Measurements from ENCODE around the gene WWTR1. TPM values are rescaled to one million over a fixed set of nuclear protein-coding genes. Genes with fewer than 3 reads are reported as not detected.

WWTR1 gene
- total RNA-seq, 1 donor from 2014 or later: 183 TPM

DNA sequence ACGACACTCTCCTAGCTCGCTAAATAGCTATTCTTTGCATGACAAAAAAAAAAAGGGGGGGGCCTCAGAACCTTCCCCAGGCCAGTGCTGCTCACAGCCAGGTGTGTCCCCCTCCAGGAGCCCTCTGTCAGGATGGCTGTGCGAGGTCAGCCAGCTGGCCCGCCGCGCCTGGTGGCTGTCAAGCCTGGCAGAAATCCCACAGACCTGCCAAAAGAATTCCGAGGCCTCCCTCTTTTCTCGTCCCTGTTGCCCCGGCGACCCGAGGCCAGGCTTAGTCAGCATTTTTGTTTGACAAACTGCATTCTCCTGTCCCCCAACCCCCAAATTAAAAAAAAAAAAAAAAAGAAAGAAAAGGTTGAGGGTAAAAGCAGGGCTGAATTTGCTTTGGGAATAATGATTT is 121.4 kb downstream of the WWTR1 start:
- no peak for DNase-seq (ENCODE audit: extremely low read depth, low read depth, low spot score)

DNA sequence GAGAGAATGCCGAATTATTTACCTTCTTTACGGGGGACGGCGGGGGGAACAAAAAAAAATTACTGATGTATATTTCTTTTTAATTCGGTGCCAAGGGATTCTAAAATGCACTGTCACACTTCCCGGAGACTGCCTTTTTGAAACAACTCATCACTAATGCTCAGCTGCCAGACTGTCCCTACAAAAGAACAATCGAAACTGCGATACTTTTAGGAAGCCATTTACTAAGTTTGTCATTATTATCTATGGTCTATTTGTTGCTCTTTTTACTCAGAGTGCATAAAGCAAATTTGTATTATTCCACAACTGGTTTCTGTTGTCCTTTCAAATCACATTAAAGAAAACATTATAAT is 122.5 kb downstream of the WWTR1 start:
- DNase-seq (ENCODE audit: extremely low read depth, low read depth, low spot score): no peak

- no peak for DNase-seq (ENCODE audit: extremely low read depth, low read depth, low spot score)
Observed at GRCh38 chr3:149534671-149535332, 123.0 kb downstream of the WWTR1 start.

GRCh38 chr3:149534082-149534481 is 123.7 kb downstream of the WWTR1 start:
- DNase-seq (ENCODE audit: extremely low read depth, low read depth, low spot score): no peak

DNA sequence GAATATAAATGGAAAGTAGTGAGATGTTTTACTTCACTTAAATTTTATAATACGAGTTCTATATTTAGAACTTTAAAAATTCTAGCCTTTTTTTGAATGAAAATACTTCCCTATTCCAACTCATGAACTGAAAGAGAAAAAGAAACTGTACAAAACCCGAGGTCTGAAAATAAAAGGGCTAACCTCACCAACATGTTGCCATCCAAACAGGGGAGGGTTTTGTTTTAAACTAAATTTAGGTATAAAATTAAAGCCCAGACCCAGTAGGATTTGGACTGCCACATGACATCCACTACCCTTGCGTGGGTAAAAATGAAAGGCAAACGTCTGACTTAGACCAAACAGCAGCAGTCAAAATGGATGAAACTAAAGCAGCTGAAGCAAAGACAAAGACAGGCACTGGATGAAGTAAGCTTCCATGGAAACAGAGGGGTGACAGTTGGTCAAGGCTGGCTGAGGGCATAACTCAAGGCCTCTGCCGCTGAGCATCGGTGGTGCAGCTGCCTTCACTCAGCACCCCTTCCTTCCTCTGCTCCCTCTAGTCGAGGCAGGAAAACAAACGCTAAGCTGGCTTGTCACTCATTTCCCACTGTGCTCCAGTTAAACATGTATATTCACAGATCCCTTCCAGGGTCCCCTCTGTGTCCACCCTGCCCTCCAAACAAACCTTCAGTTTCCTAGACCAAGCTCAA is 125.2 kb downstream of the WWTR1 start:
- no peak for DNase-seq (ENCODE audit: extremely low read depth, low read depth, low spot score)

DNA sequence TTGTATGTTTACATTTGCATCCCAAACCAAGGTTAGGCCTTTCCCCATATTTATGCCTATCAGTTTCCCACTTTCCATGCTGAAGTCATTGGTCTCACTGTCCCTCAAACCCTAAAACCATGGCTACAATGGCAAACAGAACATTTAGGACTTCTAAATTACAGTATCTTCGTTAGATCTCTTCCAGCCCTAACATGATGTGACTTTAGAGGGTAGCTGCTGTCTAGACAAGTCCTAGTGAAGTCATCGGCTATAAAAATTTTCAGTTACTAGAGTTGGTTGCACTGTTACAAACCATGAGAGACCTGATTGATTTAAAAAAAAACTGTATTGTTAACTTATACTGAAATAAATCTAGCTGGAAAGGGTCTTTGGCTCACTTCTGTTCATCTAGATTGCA is 128.7 kb downstream of the WWTR1 start:
- no peak for DNase-seq (ENCODE audit: extremely low read depth, low read depth, low spot score)

- DNase-seq (ENCODE audit: extremely low read depth, low read depth, low spot score): no peak
Observed at GRCh38 chr3:149528340-149528650, 129.5 kb downstream of the WWTR1 start.

DNA sequence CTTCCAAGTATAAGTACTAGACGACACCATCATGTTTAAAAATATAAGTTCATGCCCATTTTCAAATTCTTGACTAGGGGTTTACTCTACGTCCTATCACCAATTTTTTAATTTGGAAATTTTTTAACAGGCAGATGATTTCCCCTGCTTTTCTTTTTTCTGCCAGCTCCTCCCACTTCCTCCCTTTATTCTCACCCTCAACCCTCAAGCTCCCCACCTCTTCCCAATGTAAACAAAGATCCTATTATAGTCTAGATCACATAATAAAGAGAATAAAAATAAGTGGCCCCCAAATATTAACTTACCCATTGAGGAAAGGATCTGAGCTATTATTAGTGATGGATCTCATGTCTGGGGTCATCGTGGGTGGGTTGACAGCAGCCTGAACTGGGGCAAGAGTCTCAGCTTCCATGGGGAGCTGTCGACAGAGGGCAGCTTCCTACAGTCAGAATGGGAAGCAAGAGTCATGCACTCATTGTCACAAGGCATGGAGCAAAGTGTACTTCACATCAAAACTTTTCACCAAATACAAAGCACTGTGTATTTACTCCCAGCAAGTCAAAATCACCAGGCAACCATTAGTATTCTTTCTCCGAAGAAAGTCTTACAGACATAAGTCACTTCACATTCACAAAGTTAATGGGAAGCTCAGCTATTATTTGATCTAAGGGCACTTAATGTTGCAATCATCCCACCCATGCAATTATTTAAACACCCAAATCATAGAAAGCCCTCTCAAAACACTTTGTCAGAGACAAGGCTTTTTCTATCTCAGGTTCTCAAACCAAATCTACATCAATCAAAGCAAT is 130.1 kb downstream of the WWTR1 start:
- DNase-seq (ENCODE audit: extremely low read depth, low read depth, low spot score): no peak

GRCh38 chr3:149523512-149524299 is 134.1 kb downstream of the WWTR1 start:
- no peak for DNase-seq (ENCODE audit: extremely low read depth, low read depth, low spot score)

DNA sequence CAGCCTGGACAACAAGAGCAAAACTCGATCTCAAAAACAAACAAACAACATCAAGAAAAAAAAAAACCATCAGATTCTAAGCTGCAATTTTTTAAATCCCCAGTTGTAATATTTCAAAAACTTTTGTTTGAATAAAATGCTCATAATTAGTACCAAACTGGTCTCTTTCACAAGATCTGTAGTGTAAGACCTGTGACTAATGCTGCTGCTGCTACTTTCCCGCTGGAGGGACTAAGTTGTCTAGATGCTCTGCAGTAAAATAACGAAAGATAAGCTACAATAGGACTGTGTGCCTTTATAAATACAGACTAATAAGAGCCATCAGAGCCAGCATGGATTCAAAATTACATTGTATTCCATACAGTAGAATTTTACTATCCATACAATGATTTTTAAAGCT is 137.9 kb downstream of the WWTR1 start:
- no peak for DNase-seq (ENCODE audit: extremely low read depth, low read depth, low spot score)

- no peak for DNase-seq (ENCODE audit: extremely low read depth, low read depth, low spot score)
Observed at GRCh38 chr3:149516920-149517319, 140.9 kb downstream of the WWTR1 start.

GRCh38 chr3:149515249-149515648 is 142.6 kb downstream of the WWTR1 start:
- no peak for DNase-seq (ENCODE audit: extremely low read depth, low read depth, low spot score)

DNA sequence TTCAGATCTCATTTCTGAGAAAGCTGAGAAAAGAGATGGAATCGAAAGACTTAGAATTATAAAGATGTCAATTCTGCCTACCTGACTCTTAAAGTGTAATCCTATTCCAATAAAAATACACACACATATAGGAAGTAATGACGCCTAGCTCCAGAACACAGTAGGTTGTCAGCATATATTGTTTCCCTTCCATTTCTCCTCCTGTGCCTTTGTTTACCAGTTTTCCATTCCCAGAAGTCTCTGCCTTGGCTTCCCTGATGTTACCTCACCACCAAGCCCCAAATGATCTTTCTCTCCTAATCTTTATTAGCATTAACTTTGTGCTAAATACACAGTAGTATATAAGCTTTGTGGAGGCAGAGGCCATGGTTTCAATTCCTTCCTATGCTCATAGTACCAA is 143.4 kb downstream of the WWTR1 start:
- DNase-seq (ENCODE audit: extremely low read depth, low read depth, low spot score): no peak

- DNase-seq (ENCODE audit: extremely low read depth, low read depth, low spot score): no peak
Observed at GRCh38 chr3:149512073-149512782, 145.6 kb downstream of the WWTR1 start.

DNA sequence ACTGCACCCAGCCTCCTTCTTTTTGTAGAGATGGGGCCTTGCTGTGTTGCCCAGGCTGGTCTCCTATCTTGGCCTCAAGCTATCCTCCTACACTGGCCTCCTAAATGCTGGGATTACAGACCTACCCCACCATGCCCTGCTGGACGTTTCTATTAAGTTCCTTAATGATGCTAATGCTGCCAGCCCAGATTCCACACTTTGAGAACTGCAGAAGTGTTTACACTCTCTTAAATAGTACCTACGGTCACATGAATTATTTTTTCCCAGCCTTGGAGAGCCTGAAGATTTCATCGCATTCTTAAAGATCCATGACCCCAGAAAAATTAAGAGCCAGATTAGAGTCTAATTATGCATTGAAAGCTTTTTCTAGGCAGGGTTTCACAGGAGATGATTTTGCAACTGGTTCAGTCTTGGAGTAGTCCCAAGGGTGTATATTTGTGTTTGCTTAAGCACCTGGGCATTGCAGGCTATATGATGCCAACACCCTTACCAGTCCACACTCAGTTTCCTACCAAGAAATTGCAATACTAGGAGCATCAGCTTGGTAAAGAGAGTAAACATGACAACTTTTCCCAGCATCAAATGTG is 146.7 kb downstream of the WWTR1 start:
- no peak for DNase-seq (ENCODE audit: extremely low read depth, low read depth, low spot score)

- no peak for DNase-seq (ENCODE audit: extremely low read depth, low read depth, low spot score)
Observed at GRCh38 chr3:149510480-149510879, 147.3 kb downstream of the WWTR1 start.

- no peak for DNase-seq (ENCODE audit: extremely low read depth, low read depth, low spot score)
Observed at GRCh38 chr3:149509526-149509925, 148.3 kb downstream of the WWTR1 start.

DNA sequence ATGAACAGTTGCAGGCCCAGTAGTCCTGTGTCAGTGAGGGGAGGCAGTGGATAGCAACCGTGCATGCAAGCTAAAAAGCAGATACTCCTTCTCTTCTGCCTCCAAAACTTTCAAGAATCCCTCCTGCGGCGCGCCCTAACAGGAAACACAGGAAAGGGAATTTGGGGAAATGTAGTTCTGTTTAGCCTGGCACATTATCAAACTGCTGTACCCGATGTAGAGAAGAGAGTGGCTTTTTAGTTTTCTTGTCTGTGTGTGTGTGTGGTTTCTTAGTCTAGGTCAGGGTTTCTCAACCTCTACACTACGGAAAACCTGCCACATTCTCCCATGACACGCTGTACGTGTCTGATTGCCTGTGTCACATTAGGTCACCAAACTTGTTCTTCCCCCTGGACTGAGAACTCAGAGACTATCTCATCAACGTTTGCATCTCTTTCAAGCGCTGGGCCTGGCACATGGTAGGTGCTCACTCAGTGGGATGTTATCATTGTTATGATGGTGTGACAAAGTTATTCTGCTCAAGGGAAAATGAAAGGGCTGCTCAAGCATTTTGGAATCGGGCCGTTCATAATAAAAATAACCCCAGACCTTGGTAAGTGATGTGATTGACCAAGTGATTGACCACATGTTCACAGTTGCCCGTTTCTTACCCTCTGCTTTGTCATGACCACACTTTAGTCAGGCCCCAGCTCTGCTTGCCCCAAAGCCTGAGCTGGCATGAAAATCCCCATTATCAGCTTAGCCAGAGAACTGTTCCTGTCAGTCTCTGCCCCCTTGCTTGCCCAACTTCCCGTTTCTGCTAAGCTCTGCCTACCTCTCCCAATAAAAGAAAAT is 150.1 kb downstream of the WWTR1 start:
- no peak for DNase-seq (ENCODE audit: extremely low read depth, low read depth, low spot score)

DNA sequence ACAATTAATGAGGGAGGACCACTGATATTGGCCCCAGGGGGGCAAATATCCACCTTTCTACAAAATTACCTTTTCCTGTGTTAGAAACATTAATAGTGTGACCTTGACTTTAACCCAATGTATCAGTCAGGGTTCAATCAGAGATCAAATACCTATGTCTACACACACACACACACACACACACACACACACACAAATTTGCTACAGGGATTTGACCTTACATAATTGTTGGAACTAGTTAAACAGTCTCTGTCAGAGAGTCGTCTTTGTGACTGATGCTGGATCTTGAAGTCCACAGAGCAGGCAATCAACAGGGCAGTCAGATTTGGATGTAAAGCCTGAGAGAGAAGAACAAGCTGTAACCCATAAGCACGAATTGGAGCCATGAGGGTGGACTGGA is 150.9 kb downstream of the WWTR1 start:
- no peak for DNase-seq (ENCODE audit: extremely low read depth, low read depth, low spot score)

Data from glomerular endothelial cell (primary cell).